Rectal smooth muscle tissue (tissue), 1 donor: ENCODE data around the gene YTHDF1.
"Not testable (repeated sequence)": the region's sequence is repeated elsewhere in the genome, so short reads cannot be mapped to it uniquely, and the experiment has no call there.

ENCODE experiments used
- H3K27ac ChIP-seq: one replicate; pipeline ENCODE4 v1.7.0; 2013; ENCODE audit warnings: low read depth, low read length, inconsistent platforms
- H3K27me3 ChIP-seq: one replicate; pipeline ENCODE4 v1.7.0; 2013; ENCODE audit warnings: low read length; ENCODE audit not compliant: control insufficient read depth, insufficient read depth
- H3K36me3 ChIP-seq: one replicate; pipeline ENCODE4 v1.7.0; 2013; ENCODE audit warnings: low read length; ENCODE audit not compliant: control insufficient read depth, insufficient read depth
- H3K4me1 ChIP-seq: one replicate; pipeline ENCODE4 v1.7.0; 2013; ENCODE audit warnings: low read length; ENCODE audit not compliant: control insufficient read depth, insufficient read depth
- H3K4me3 ChIP-seq: one replicate; pipeline ENCODE4 v1.7.0; 2013; ENCODE audit warnings: low read length
- H3K9ac ChIP-seq: one replicate; pipeline ENCODE4 v1.7.0; 2013; ENCODE audit warnings: low read length

Gene YTHDF1

DNA sequence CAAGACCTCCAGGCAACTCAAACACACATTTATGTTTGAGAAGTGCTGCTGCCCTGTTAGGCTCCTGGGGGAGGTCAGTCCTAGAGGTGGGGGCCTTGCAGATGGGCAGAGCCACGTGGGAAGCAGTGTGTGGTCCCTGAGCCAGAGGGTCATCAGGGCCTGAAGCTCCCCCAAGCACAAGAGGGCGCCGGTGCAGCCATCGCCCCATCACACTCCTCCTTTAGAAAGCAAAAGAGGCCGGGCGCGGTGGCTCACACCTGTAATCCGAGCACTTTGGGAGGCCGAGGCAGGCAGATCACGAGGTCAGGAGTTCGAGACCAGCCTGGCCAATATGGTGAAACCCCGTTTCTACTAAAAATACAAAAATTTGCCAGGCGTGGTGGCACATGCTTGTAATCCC is 58.5 kb downstream of the YTHDF1 start:
- not testable (repeated sequence) for H3K27me3 ChIP-seq, H3K36me3 ChIP-seq, H3K4me1 ChIP-seq, H3K27ac ChIP-seq, H3K4me3 ChIP-seq, H3K9ac ChIP-seq

DNA sequence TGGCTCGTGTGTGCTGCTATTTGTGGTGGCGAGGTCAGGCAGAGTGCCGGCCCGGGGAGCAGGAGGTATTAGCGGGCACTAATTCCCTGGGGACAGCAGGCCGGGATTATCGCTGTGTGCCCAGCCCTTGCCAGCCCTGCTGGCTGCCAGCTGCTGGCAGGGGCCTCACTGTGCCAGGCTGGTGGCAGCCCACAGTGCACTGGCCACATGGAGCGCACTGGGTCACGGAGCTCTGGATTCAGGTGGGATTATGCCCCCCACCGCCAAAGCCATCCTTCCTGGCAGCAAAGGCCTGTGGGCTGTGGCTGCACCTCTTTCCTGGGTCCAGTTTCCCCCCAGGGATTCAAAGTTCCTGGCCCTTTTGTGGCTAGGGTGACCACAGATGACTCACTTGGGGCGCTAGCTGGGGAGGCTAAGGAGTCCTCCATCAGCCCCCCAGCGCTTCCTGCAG is 59.7 kb downstream of the YTHDF1 start:
- no peaks in the 10 kb centered on the region for H3K4me1 ChIP-seq
- H3K27me3 ChIP-seq: peaks cover 5% of the 10 kb centered on the region
- no peak overlapping the region for H3K27ac ChIP-seq
- no peaks in the 10 kb centered on the region for H3K36me3 ChIP-seq
- H3K9ac ChIP-seq: no peak overlapping the region
- no peak overlapping the region for H3K4me3 ChIP-seq

DNA sequence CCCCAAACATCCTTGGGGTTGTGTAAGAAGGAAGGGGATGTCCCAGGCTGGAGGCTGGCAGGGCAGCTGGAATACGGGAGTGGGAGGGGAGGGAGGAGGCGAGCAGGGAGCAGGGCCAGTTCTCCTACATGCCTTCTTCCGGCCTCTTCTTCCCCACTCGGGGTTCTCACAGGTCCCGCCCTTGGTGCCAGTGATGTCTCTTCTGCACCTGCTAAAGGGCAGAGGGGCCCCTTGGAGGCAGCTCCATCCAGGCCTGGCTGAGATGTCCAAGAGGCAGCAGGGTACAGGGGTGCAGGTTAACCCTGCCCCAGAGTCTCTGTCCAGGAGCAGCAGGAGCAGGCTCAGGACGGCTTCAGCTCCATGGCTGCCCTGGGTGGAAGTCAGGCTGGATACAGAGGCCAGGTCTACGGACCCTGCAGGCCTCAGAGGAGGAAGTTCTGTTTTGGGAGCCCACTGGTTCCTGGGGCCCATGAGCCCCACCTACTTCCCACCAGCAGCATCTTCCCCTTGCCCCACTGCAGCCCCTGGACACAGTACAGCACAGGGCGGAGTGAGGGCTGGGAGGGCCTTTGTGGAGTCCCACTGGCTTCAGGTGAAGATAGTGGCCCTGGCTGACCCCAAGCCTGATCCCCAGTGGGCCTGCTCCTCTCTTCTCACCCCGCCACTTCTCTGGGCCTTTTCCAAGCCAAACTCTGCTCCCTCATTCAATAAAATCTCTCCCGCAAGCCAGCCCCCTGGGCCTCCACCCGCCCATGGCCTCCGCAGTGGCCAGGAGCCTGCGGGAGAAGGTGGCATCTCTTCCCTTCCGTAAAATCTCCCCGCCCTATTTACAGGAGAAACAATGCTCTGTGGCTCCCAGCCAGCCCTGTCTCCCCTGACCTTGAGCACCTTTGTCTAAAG is 60.4 kb downstream of the YTHDF1 start:
- H3K9ac ChIP-seq: no peak overlapping the region
- H3K36me3 ChIP-seq: no peaks in the 10 kb centered on the region
- no peaks in the 10 kb centered on the region for H3K4me1 ChIP-seq
- no peak overlapping the region for H3K4me3 ChIP-seq
- H3K27ac ChIP-seq: no peak overlapping the region
- peaks cover 7% of the 10 kb centered on the region for H3K27me3 ChIP-seq

DNA sequence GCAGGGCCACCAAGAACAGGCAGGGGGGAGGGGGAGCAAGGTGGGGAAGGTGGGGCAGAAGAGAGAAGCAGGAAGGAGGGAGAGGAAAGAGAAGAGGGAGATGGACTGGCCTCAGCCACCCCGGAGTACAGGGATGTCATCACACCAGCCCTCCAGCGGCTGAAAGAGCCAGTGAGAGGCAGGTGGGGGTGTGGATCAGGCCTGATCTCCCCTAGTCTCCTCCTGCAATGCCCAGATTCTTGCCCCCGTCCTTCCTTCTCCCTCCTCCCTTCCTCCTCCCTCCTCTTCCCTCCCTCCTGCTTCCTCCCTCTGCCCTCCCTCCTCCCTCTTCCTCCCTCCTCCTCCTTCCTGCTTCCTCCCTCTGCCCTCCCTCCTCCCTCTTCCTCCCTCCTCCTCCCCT is 61.5 kb downstream of the YTHDF1 start:
- H3K27me3 ChIP-seq: peaks cover 7% of the 10 kb centered on the region
- no peaks in the 10 kb centered on the region for H3K36me3 ChIP-seq
- H3K27ac ChIP-seq: no peak overlapping the region
- no peak overlapping the region for H3K4me3 ChIP-seq
- no peak overlapping the region for H3K9ac ChIP-seq
- no peaks in the 10 kb centered on the region for H3K4me1 ChIP-seq

DNA sequence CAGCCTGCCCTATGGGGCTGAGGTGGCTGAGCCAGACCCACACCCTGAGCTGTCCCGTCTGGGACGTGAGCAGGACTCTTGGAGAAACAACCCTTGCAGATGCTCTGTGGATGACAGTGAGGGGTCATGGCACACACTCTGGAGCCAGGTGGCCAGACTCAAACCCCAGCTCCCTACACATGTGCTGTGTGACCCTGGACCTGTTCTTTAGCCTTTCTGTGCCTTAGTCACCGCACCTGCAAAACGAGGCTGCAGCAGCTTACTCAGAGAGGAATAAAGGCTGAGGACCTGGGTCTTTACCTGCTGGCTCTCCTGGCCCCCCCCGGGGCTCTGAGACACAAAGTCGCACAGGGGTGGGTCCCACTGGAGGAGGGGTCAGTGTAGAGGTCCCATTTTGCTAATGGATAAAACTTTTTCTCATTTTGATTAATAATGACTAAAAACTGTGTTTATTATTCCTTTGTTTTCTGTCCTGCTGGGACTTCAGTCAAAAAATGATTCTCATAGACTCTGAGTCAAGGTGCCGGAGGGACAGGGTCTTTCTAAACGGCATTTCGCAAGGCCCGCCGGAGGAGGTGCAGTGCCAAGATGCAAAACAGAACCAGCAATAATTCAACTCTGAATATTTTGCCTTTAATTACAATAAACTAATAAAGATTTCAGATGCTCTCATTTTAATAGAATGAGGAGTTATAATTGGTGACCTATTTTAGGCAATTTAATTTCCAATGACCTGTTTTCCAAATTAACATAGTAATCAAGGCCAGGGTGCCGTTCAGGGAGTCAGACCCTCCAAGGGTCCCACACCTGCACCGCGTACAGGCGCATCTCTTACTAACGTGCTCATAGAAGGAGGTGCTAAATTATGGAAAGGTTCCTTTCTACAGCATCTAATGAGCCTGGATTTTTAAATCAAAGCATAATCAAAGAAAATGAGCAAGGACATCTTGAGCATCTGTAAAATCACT is 62.4 kb downstream of the YTHDF1 start:
- Histone ChIP-seq H3K4me1 (no peaks in the 10 kb centered on the region), H3K4me3 (no peak overlapping the region), H3K36me3 (no peaks in the 10 kb centered on the region), H3K27me3 (peaks cover 7% of the 10 kb centered on the region), H3K27ac (no peak overlapping the region), H3K9ac (no peak overlapping the region)

DNA sequence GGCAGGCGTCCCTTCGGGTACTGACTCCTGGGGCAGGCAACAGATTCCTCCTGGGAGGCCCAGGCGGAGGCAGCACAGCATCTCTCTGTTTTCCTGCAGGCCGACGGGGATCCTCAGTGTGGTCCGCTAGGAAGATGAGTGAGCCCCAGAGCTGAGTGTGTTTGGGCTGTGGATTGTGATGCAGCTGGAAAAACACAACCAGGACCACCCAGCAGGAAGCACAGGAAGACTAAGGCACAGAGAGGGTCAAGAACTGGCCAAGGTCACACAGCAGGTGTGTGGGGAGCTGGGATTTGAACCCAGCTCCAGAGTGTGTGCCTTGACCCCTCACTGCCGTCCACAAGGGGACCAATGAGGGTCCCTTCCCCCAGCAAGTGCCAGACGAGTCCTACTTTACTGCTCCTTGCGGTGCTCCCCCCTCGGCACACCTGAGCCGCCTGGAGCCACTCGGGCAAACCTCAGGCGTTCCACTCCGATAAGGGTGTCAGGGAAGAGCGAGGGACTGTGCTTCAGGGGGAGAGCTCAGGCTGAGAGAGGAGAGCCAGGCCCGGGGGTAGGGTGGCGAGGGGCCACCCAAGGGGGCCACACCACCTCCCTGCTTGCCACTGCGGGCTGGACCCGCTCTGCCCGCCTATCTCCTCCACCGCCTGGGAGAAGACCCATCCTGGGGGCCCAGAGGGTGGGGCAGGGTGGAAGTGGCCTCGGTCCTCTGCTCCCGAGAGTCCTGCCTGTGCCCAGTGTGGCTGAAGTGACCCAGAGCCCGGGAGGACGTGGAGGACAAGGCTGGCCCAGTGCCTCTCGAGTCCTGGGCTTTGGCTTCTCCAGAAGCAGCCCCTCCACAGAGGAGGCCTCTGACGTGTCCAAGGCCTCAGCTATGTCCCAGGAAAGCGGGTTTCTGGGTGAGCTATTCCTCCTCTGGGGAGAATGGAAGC is 63.3 kb downstream of the YTHDF1 start:
- Histone ChIP-seq H3K27me3 (peaks cover 7% of the 10 kb centered on the region), H3K27ac (no peak overlapping the region), H3K36me3 (no peaks in the 10 kb centered on the region), H3K4me3 (no peak overlapping the region), H3K4me1 (no peaks in the 10 kb centered on the region), H3K9ac (no peak overlapping the region)

DNA sequence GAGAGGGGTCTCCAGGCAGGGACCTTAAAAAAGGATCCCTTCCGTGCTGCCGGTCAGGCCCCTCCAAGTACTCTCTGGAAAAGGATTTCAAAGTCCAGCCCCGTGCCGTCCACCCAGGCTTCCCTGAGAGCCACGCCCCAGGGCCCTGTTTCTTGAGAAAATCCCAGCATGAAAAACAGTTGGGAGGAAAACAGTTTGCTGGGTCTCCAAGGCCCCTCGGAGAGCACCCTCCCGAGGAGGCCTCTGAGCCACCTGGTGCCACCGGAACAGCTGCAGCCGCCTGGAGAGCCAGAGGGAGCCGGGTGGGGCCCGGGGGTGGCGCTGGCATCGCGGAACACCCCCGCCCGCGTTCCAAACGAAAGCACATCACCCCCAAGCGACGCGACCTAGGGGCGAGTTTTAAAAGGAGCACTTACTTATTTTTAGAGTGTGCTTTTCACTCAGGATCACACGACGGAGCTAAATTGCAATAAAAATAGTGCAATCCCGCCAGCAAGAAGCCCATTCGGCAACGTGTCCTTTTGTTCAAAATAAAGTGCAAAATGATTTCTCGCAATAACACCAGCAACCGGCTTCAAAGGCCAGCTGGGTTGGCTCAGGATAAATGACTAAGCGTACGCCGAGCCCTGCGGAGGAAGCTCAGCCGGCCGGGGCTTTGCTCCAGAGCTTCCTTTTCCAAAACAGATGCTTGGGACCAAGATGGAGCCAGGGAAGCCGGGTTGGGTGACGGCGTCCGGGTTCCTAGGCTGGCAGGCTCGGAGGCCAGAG is 64.2 kb downstream of the YTHDF1 start:
- H3K4me3 ChIP-seq: no peak overlapping the region
- H3K27me3 ChIP-seq: peaks cover 7% of the 10 kb centered on the region
- H3K4me1 ChIP-seq: no peaks in the 10 kb centered on the region
- H3K36me3 ChIP-seq: no peaks in the 10 kb centered on the region
- H3K27ac ChIP-seq: no peak overlapping the region
- no peak overlapping the region for H3K9ac ChIP-seq

DNA sequence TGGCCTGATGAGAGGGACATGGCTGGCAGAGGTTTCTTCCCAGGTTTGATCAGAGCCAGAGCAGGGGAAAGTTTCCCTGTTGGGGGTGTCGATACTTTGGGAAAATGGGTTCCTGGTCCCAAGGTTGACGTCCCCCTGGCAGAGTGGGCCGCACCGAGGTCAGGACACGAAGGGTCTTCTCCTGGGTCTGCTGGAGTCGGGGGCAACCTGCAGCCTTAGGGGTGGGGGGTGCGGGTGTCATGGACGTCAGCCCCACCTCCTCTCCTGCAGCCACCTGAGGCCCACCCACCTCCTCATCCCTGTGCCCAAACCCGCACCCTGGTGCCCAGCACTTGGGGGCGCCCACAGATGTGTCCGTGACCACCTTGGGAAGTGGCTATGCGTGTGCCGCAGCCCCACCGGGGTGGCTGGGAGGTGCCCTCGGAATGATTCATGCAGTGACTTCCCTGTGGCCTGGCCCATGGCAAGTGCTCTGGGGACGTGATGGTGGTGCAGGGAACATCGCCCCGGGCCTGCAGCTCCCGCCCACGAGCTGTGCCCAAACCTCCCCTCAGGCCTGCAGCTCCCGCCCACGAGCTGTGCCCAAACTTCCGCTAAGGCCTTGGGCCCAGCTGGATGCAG is 64.9 kb downstream of the YTHDF1 start:
- no peaks in the 10 kb centered on the region for H3K4me1 ChIP-seq
- no peak overlapping the region for H3K4me3 ChIP-seq
- peaks cover 7% of the 10 kb centered on the region for H3K27me3 ChIP-seq
- H3K27ac ChIP-seq: no peak overlapping the region
- H3K36me3 ChIP-seq: no peaks in the 10 kb centered on the region
- H3K9ac ChIP-seq: no peak overlapping the region

DNA sequence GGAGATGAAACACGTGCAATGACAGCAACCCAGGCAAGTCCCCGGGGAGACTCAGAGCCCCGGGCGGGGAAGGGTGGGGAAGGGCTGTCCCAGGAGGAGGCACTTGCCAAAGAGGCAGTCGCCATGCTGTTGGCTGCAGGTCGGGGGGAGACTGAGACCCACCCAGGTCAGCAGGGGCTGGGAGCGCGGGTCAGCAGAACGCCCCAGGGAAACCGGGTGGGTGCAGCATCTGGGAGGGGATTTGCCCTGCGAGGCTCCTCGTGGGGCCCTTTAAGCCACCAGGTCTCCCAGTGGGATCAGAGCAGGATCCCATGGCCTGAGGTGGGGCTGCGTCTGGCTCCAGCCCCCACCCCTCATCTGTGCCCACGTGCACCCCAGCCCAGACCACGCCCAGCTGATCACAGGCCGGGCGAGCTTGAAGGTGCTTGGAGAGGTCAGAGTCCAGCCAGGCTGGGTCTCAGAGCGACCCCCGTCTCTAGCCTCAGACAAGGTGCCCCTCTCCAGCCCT is 65.5 kb downstream of the YTHDF1 start:
- Histone ChIP-seq H3K36me3 (no peaks in the 10 kb centered on the region), H3K4me1 (no peaks in the 10 kb centered on the region), H3K4me3 (no peak overlapping the region), H3K27ac (no peak overlapping the region), H3K9ac (no peak overlapping the region), H3K27me3 (peaks cover 7% of the 10 kb centered on the region)

DNA sequence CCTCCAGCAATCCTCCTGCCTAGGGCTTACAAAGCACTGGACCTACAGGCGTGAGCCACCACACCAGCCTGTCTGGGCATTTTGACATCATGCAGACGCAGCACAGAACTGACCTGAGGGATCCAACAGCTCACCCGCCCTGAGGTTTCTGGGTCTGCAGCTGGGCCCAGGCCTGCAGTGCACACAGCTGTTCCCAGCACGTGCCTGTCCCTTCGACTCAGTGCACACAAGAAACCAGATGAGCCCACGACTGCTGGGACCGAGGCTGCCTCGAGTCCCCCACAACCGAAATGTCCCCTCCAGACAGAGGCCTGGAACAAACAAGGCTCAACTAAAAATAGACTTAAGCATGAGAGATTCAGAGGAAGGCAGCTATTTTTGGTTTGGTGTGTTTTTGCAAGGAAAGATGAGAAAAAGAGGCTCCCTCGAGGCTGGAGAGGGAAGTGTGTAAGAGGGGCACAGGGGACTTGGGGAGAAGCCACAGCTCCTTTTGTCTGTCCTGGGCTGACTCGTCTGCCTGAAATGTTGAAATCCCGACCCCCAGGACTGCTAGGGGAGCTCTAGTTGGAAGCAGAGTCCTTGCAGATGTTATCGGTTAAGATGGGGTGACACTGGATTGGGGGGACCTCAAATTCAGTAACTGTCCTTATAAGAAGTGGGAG is 66.3 kb downstream of the YTHDF1 start:
- Histone ChIP-seq H3K36me3 (no peaks in the 10 kb centered on the region), H3K27ac (no peak overlapping the region), H3K9ac (no peak overlapping the region), H3K4me1 (no peaks in the 10 kb centered on the region), H3K4me3 (no peak overlapping the region), H3K27me3 (peaks cover 7% of the 10 kb centered on the region)
